Keratinocyte (primary cell): Measurements from ENCODE around the gene STAT3. TPM values are rescaled to one million over a fixed set of nuclear protein-coding genes. Genes with fewer than 3 reads are reported as not detected.

Source experiments
- DNase-seq: peaks from one replicate; pipeline ENCODE4 v3.0.0-alpha.2; 2011; ENCODE audit warnings: low read depth, missing footprints, low spot score
- FAIRE-seq: peaks from 2 replicates; lab custom pipeline; 2011; peaks lifted over from hg19 to GRCh38; lab: Jason Lieb, UNC
- H2AFZ ChIP-seq: 2 replicates; pipeline ENCODE4 v1.6.0; 2012; ENCODE audit warnings: low read length, control low read depth, inconsistent platforms; ENCODE audit not compliant: control insufficient read depth
- H3K27ac ChIP-seq: 2 replicates; pipeline ENCODE4 v1.5.1; 2011; ENCODE audit warnings: low read length; ENCODE audit not compliant: control insufficient read depth, insufficient read depth
- H3K27me3 ChIP-seq: 3 replicates; pipeline ENCODE4 v1.6.0; 2011; ENCODE audit warnings: low read length; ENCODE audit not compliant: control insufficient read depth, insufficient read depth; ENCODE audit errors: extremely low read depth
- H3K36me3 ChIP-seq, 2 experiments: 2 replicates in 1 of 2; 3 replicates in 1 of 2; pipeline ENCODE4 v1.5.1; 2011; ENCODE audit warnings: low read length in 2 of 2, mild to moderate bottlenecking in 1 of 2; ENCODE audit not compliant: control insufficient read depth in 2 of 2, insufficient read depth in 2 of 2; ENCODE audit errors: extremely low read depth in 1 of 2
- H3K4me1 ChIP-seq: 3 replicates; pipeline ENCODE4 v1.5.1; 2011; ENCODE audit warnings: low read length; ENCODE audit not compliant: control insufficient read depth, insufficient read depth; ENCODE audit errors: extremely low read depth
- H3K4me2 ChIP-seq: 3 replicates; pipeline ENCODE4 v1.6.0; 2011; ENCODE audit warnings: low read depth, low read length; ENCODE audit not compliant: control insufficient read depth, insufficient read depth; ENCODE audit errors: extremely low read depth
- H3K4me3 ChIP-seq, 3 experiments: fragments of 200-600 bp in 1 of 3; sonication (generic) in 1 of 3; 2 replicates in 2 of 3; 3 replicates in 1 of 3; pipeline ENCODE4 v1.5.1; 2011 to 2016; ENCODE audit warnings: low read length in 3 of 3, mild to moderate bottlenecking in 3 of 3, control low read depth in 2 of 3, inconsistent platforms in 1 of 3, low read depth in 1 of 3, mixed read lengths in 1 of 3, mixed run types in 1 of 3, moderate library complexity in 1 of 3; ENCODE audit not compliant: control insufficient read depth in 2 of 3, insufficient read depth in 2 of 3; ENCODE audit errors: extremely low read depth in 1 of 3
- H3K79me2 ChIP-seq: 2 replicates; pipeline ENCODE4 v1.6.0; 2012; ENCODE audit warnings: low read length; ENCODE audit not compliant: control insufficient read depth, insufficient read depth
- H3K9ac ChIP-seq: 3 replicates; pipeline ENCODE4 v1.6.0; 2011; ENCODE audit warnings: low read length; ENCODE audit not compliant: control insufficient read depth, insufficient read depth; ENCODE audit errors: extremely low read depth
- H3K9me1 ChIP-seq: 3 replicates; pipeline ENCODE4 v1.6.0; 2011; ENCODE audit warnings: low read length; ENCODE audit not compliant: control insufficient read depth, insufficient read depth; ENCODE audit errors: extremely low read depth
- H3K9me3 ChIP-seq: 2 replicates; pipeline ENCODE4 v1.5.1; 2012; ENCODE audit warnings: low read depth, low read length; ENCODE audit not compliant: control insufficient read depth
- H4K20me1 ChIP-seq: 3 replicates; pipeline ENCODE4 v1.6.0; 2011; ENCODE audit warnings: low read length; ENCODE audit not compliant: control insufficient read depth, insufficient read depth; ENCODE audit errors: extremely low read depth
- EZH2 ChIP-seq: IDR thresholded peaks from one replicate; pipeline ENCODE4 v1.6.1; 2012; ENCODE audit warnings: inconsistent platforms, mild to moderate bottlenecking, low read length, moderate library complexity
- dilution Hi-C: fragments of 300-500 bp; cut with MboI; formaldehyde crosslinking; loops from one replicate; pipeline ENCODE4 v1.7.0; 2020; ENCODE audit warnings: low sequenced_read_pairs; ENCODE audit not compliant: extremely low pct_ligation_motif_present
- polyA plus RNA-seq, 5 experiments: library from polyadenylated mRNA; depleted of rRNA in 3 of 5; stranded (reverse) in 3 of 5; stranded (forward) in 1 of 5; unstranded in 1 of 5; fragments of >200 nt; gene quantifications; 1 replicate in 1 of 5; 2 replicates in 3 of 5; 3 replicates in 1 of 5; pipeline versions ENCODE4 v1.2.1 to v1.2.3, GENCODE V29; 2011 to 2012; ENCODE audit warnings: missing spikeins in 2 of 5, low read depth in 1 of 5, low replicate concordance in 1 of 5
- TF ChIP-seq, protein P1 (sequence below), 3 experiments: IDR thresholded peaks in 1 of 3; conservative IDR thresholded peaks in 1 of 3; optimal IDR thresholded peaks in 1 of 3; 2 replicates in 2 of 3; 3 replicates in 1 of 3; pipeline versions ENCODE3 to v1.5.1; 2011; ENCODE audit warnings: low read length in 3 of 3, mild to moderate bottlenecking in 3 of 3, moderate library complexity in 2 of 3, control low read depth in 1 of 3, inconsistent platforms in 1 of 3; ENCODE audit not compliant: insufficient read depth in 2 of 3; ENCODE audit errors: extremely low read depth in 1 of 3

The STAT3 gene
- polyA plus RNA-seq, 1 donor (not counting 4 experiments of a cell fraction or from before 2014, with no cell fraction given), result 37.4 TPM

DNA sequence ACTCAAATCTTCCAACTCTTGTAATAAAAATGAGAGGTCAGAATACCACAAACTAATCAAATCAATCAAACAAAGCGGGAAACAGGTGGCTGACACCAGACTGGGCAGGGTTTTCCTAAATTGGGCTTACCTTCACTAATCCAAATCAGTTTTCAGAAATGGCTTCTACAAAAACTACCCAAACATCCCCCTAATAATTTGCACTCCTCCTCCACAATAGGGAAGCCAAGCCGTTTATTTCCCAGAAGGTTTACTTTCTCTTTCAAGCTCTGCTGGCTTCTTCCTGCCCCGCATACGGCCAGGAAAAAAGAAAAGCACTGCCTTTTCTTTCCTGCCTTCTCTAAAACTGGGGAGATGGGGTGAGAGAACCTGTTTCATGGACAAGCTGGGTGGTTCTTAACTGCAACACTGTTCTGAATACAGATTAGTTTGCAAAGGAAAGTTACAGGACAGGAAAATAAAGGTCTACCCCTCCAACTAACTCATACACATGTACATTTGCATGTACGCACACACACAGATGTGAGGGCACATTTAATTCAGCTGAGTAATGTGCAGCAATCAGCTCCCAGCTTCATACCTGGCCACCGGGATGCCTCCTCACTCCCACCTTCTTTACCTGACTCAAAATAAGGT is 9.2 kb downstream of the STAT3 start:
- Histone ChIP-seq H3K9ac (peak overlapping the region; percentile 66), H2AFZ (peak overlapping the region; percentile 12), H3K27me3 (no peaks in the 10 kb centered on the region), H4K20me1 (no peaks in the 10 kb centered on the region), H3K9me3 (no peaks in the 10 kb centered on the region), H3K79me2 (peaks cover 78% of the 10 kb centered on the region), H3K4me2 (peak overlapping the region; percentile 78), H3K9me1 (no peaks in the 10 kb centered on the region), H3K4me1 (peaks cover 13% of the 10 kb centered on the region), H3K4me3 (peak overlapping the region; percentile 1 to 58 (median 44)), H3K27ac (peak overlapping the region; percentile 41), H3K36me3 (peaks cover 0 to 6% of the 10 kb centered on the region in 2 experiments)
- FAIRE-seq, result peak; percentile 60
- TF ChIP-seq, protein P1, sequence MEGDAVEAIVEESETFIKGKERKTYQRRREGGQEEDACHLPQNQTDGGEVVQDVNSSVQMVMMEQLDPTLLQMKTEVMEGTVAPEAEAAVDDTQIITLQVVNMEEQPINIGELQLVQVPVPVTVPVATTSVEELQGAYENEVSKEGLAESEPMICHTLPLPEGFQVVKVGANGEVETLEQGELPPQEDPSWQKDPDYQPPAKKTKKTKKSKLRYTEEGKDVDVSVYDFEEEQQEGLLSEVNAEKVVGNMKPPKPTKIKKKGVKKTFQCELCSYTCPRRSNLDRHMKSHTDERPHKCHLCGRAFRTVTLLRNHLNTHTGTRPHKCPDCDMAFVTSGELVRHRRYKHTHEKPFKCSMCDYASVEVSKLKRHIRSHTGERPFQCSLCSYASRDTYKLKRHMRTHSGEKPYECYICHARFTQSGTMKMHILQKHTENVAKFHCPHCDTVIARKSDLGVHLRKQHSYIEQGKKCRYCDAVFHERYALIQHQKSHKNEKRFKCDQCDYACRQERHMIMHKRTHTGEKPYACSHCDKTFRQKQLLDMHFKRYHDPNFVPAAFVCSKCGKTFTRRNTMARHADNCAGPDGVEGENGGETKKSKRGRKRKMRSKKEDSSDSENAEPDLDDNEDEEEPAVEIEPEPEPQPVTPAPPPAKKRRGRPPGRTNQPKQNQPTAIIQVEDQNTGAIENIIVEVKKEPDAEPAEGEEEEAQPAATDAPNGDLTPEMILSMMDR (optimal IDR thresholded peaks at IDR 0.05 in 1 of 3, IDR thresholded peaks at IDR 0.05 in 1 of 3, conservative IDR thresholded peaks at IDR 0.05 in 1 of 3; ENCODE audit: extremely low read depth in 1 of 3, insufficient read depth in 2 of 3, low read length in 3 of 3), result no peak
- TF ChIP-seq EZH2, result no peak
- dilution Hi-C loops, result no loop called here
- no peak for DNase-seq

DNA sequence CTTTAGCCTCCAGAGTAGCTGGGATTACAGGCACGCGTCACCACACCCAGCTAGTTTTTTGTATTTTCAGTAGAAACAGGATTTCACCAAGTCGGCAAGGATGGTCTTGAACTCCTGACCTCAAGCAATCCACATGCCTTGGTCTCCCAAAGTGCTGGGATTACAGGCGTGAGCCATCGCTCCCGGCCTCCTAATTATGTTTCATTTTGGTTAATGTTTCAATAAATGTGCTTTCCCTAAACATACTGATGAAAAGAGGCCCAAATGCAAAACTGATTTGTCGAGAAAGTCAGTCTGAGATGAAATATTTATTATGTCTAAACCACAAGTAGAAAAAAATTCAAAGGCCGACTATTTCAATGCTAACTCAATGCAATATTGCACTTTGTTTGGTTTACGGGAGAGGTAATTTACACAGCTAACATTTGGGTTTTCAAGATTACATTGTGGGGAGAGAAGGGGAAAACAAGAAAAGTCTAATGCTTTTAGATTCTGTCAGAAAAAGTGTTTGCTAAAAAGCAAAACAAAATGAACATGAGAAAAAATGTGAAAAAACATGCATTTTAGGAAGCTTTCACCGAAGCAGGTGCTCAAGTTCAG is 9.8 kb downstream of the STAT3 start:
- Histone ChIP-seq H3K4me2 (peak overlapping the region; percentile 78), H3K9me1 (no peaks in the 10 kb centered on the region), H3K9me3 (no peaks in the 10 kb centered on the region), H3K9ac (peak overlapping the region; percentile 66), H3K36me3 (peaks cover 0 to 6% of the 10 kb centered on the region in 2 experiments), H3K4me1 (peaks cover 13% of the 10 kb centered on the region), H3K27ac (peak overlapping the region; percentile 41), H3K79me2 (peaks cover 76% of the 10 kb centered on the region), H3K4me3 (peak overlapping the region in 1 of 3 experiments; percentile 58), H3K27me3 (no peaks in the 10 kb centered on the region), H4K20me1 (no peaks in the 10 kb centered on the region), H2AFZ (no peak overlapping the region)
- dilution Hi-C loops, result no loop called here
- no peak for DNase-seq
- TF ChIP-seq, protein P1 (optimal IDR thresholded peaks at IDR 0.05 in 1 of 3, IDR thresholded peaks at IDR 0.05 in 1 of 3, conservative IDR thresholded peaks at IDR 0.05 in 1 of 3; ENCODE audit: extremely low read depth in 1 of 3, insufficient read depth in 2 of 3, low read length in 3 of 3), result no peak
- TF ChIP-seq EZH2, result no peak
- no peak for FAIRE-seq
